ENCODE data around the gene SLX1A.
"Not testable (repeated sequence)": the region's sequence is repeated elsewhere in the genome, so short reads cannot be mapped to it uniquely, and the experiment has no call there.

SLX1A gene

GRCh38 chr16:30168746-30169145 is 24.9 kb upstream of the SLX1A start:
- not testable (repeated sequence) for H3K36me3 ChIP-seq (ENCODE audit: control insufficient read depth, insufficient read depth, low read length); H3K27me3 ChIP-seq (ENCODE audit: control insufficient read depth, insufficient read depth, low read length); H3K9me3 ChIP-seq (ENCODE audit: control insufficient read depth, low read length); H3K9ac ChIP-seq (ENCODE audit: low read length); H3K4me3 ChIP-seq (ENCODE audit: low read length); H3K4me1 ChIP-seq (ENCODE audit: control insufficient read depth, insufficient read depth, low read length)

- H3K27me3 ChIP-seq (ENCODE audit: control insufficient read depth, insufficient read depth, low read length); H3K4me1 ChIP-seq (ENCODE audit: control insufficient read depth, insufficient read depth, low read length); H3K36me3 ChIP-seq (ENCODE audit: control insufficient read depth, insufficient read depth, low read length); H3K9me3 ChIP-seq (ENCODE audit: control insufficient read depth, low read length); H3K4me3 ChIP-seq (ENCODE audit: low read length); H3K9ac ChIP-seq (ENCODE audit: low read length): not testable (repeated sequence)
Observed at GRCh38 chr16:30169416-30169815, 24.3 kb upstream of the SLX1A start.

GRCh38 chr16:30170145-30170544 is 23.5 kb upstream of the SLX1A start:
- H3K4me1 ChIP-seq (ENCODE audit: control insufficient read depth, insufficient read depth, low read length), result not testable (repeated sequence)

GRCh38 chr16:30173054-30173453 is 20.6 kb upstream of the SLX1A start:
- no peaks in the 10 kb centered on the region for H3K27me3 ChIP-seq (ENCODE audit: control insufficient read depth, insufficient read depth, low read length)
- H3K4me1 ChIP-seq (ENCODE audit: control insufficient read depth, insufficient read depth, low read length), result no peaks in the 10 kb centered on the region
- H3K9me3 ChIP-seq (ENCODE audit: control insufficient read depth, low read length), result no peaks in the 10 kb centered on the region
- H3K4me3 ChIP-seq (ENCODE audit: low read length), result no peak overlapping the region
- no peak overlapping the region for H3K9ac ChIP-seq (ENCODE audit: low read length)
- no peaks in the 10 kb centered on the region for H3K36me3 ChIP-seq (ENCODE audit: control insufficient read depth, insufficient read depth, low read length)

More at GRCh38 chr16:30170145-30170544, 23.5 kb upstream of the SLX1A start:
- not testable (repeated sequence) for H3K4me3 ChIP-seq (ENCODE audit: low read length); H3K36me3 ChIP-seq (ENCODE audit: control insufficient read depth, insufficient read depth, low read length); H3K27me3 ChIP-seq (ENCODE audit: control insufficient read depth, insufficient read depth, low read length); H3K9me3 ChIP-seq (ENCODE audit: control insufficient read depth, low read length); H3K9ac ChIP-seq (ENCODE audit: low read length)

GRCh38 chr16:30176876-30177275 is 16.8 kb upstream of the SLX1A start:
- H3K27me3 ChIP-seq (ENCODE audit: control insufficient read depth, insufficient read depth, low read length); H3K9me3 ChIP-seq (ENCODE audit: control insufficient read depth, low read length); H3K9ac ChIP-seq (ENCODE audit: low read length); H3K4me1 ChIP-seq (ENCODE audit: control insufficient read depth, insufficient read depth, low read length); H3K36me3 ChIP-seq (ENCODE audit: control insufficient read depth, insufficient read depth, low read length); H3K4me3 ChIP-seq (ENCODE audit: low read length): not testable (repeated sequence)

- H3K9ac ChIP-seq (ENCODE audit: low read length), result no peak overlapping the region
- H3K4me3 ChIP-seq (ENCODE audit: low read length), result no peak overlapping the region
- peaks cover 5% of the 10 kb centered on the region for H3K4me1 ChIP-seq (ENCODE audit: control insufficient read depth, insufficient read depth, low read length)
Observed at GRCh38 chr16:30179195-30179594, 14.5 kb upstream of the SLX1A start.

GRCh38 chr16:30179931-30180330 is 13.7 kb upstream of the SLX1A start:
- no peaks in the 10 kb centered on the region for H3K9me3 ChIP-seq (ENCODE audit: control insufficient read depth, low read length)
- no peak overlapping the region for H3K9ac ChIP-seq (ENCODE audit: low read length)
- H3K4me3 ChIP-seq (ENCODE audit: low read length), result no peak overlapping the region
- peaks cover 5% of the 10 kb centered on the region for H3K4me1 ChIP-seq (ENCODE audit: control insufficient read depth, insufficient read depth, low read length)
- peaks cover 8% of the 10 kb centered on the region for H3K27me3 ChIP-seq (ENCODE audit: control insufficient read depth, insufficient read depth, low read length)
- no peaks in the 10 kb centered on the region for H3K36me3 ChIP-seq (ENCODE audit: control insufficient read depth, insufficient read depth, low read length)

More at GRCh38 chr16:30179195-30179594, 14.5 kb upstream of the SLX1A start:
- H3K9me3 ChIP-seq (ENCODE audit: control insufficient read depth, low read length), result no peaks in the 10 kb centered on the region
- H3K36me3 ChIP-seq (ENCODE audit: control insufficient read depth, insufficient read depth, low read length), result no peaks in the 10 kb centered on the region
- H3K27me3 ChIP-seq (ENCODE audit: control insufficient read depth, insufficient read depth, low read length), result peaks cover 3% of the 10 kb centered on the region

GRCh38 chr16:30180741-30181140 is 12.9 kb upstream of the SLX1A start:
- no peaks in the 10 kb centered on the region for H3K36me3 ChIP-seq (ENCODE audit: control insufficient read depth, insufficient read depth, low read length)
- H3K4me3 ChIP-seq (ENCODE audit: low read length), result no peak overlapping the region
- peaks cover 5% of the 10 kb centered on the region for H3K4me1 ChIP-seq (ENCODE audit: control insufficient read depth, insufficient read depth, low read length)
- no peaks in the 10 kb centered on the region for H3K9me3 ChIP-seq (ENCODE audit: control insufficient read depth, low read length)
- no peak overlapping the region for H3K9ac ChIP-seq (ENCODE audit: low read length)
- H3K27me3 ChIP-seq (ENCODE audit: control insufficient read depth, insufficient read depth, low read length), result peaks cover 8% of the 10 kb centered on the region

- Histone ChIP-seq H3K9ac (ENCODE audit: low read length) (peak within 1 kb of the TSS; percentile 73), H3K4me1 (ENCODE audit: control insufficient read depth, insufficient read depth, low read length) (peaks cover 18% of the 10 kb centered on the region), H3K27me3 (ENCODE audit: control insufficient read depth, insufficient read depth, low read length) (peaks cover 8% of the 10 kb centered on the region), H3K4me3 (ENCODE audit: low read length) (no peak within 1 kb of the TSS), H3K36me3 (ENCODE audit: control insufficient read depth, insufficient read depth, low read length) (no peaks in the 10 kb centered on the region), H3K9me3 (ENCODE audit: control insufficient read depth, low read length) (no peaks in the 10 kb centered on the region)
Observed at GRCh38 chr16:30183233-30184095, 10.2 kb upstream of the SLX1A start, which contains the start of gene CORO1A. CORO1A (plus strand) TSS chr16:30183602; CDS start chr16:30185210, 1,608 bp downstream.

GRCh38 chr16:30184096-30184890 is 9.4 kb upstream of the SLX1A start:
- no peak overlapping the region for H3K4me3 ChIP-seq (ENCODE audit: low read length)
- H3K9me3 ChIP-seq (ENCODE audit: control insufficient read depth, low read length), result no peaks in the 10 kb centered on the region
- peak overlapping the region; percentile 53 for H3K9ac ChIP-seq (ENCODE audit: low read length)
- no peaks in the 10 kb centered on the region for H3K36me3 ChIP-seq (ENCODE audit: control insufficient read depth, insufficient read depth, low read length)
- H3K27me3 ChIP-seq (ENCODE audit: control insufficient read depth, insufficient read depth, low read length), result peaks cover 8% of the 10 kb centered on the region
- H3K4me1 ChIP-seq (ENCODE audit: control insufficient read depth, insufficient read depth, low read length), result peaks cover 18% of the 10 kb centered on the region

- no peaks in the 10 kb centered on the region for H3K9me3 ChIP-seq (ENCODE audit: control insufficient read depth, low read length)
- peak overlapping the region; percentile 53 for H3K9ac ChIP-seq (ENCODE audit: low read length)
- no peaks in the 10 kb centered on the region for H3K36me3 ChIP-seq (ENCODE audit: control insufficient read depth, insufficient read depth, low read length)
- H3K4me3 ChIP-seq (ENCODE audit: low read length), result no peak overlapping the region
- H3K4me1 ChIP-seq (ENCODE audit: control insufficient read depth, insufficient read depth, low read length), result peaks cover 18% of the 10 kb centered on the region
- peaks cover 8% of the 10 kb centered on the region for H3K27me3 ChIP-seq (ENCODE audit: control insufficient read depth, insufficient read depth, low read length)
Observed at GRCh38 chr16:30184891-30185682, 8.6 kb upstream of the SLX1A start.

Data from mucosa of stomach (tissue), 1 donor.